HepG2 (cell line): Measurements from ENCODE around the gene COQ7. TPM values are rescaled to one million over a fixed set of nuclear protein-coding genes. Genes with fewer than 3 reads are reported as not detected.

ENCODE experiments used
- ATM ChIP-seq: fragments of 450-650 bp; IDR thresholded peaks from 2 replicates; pipeline ENCODE4 v1.7.1; 2017; ENCODE audit warnings: mild to moderate bottlenecking, borderline replicate concordance
- CCDC6 ChIP-seq: sonication (generic); formaldehyde crosslinking; IDR thresholded peaks from 2 replicates; pipeline ENCODE4 v1.8.1; 2022; ENCODE audit warnings: mild to moderate bottlenecking, missing genetic modification reagents, moderate library complexity
- CREB3 ChIP-seq: sonication (generic); formaldehyde crosslinking; IDR thresholded peaks from 2 replicates; pipeline ENCODE4 v1.5.0; 2020; ENCODE audit warnings: missing genetic modification reagents
- ELF3 ChIP-seq: IDR thresholded peaks from 2 replicates; pipeline ENCODE4 v1.6.1; 2016; ENCODE audit warnings: missing genetic modification reagents, missing compliant biosample characterization
- FLYWCH1 ChIP-seq: sonication (generic); formaldehyde crosslinking; IDR thresholded peaks from 2 replicates; pipeline ENCODE4 v1.8.1; 2023; ENCODE audit warnings: mild to moderate bottlenecking, missing genetic modification reagents
- FOXO1 ChIP-seq: sonication (generic); formaldehyde crosslinking; IDR thresholded peaks from 2 replicates; pipeline ENCODE4 v1.4.0; 2020; ENCODE audit warnings: missing genetic modification reagents
- FOXP1 ChIP-seq, 2 experiments: fragments of 450-650 bp in 1 of 2; IDR thresholded peaks; 2 replicates each; pipeline ENCODE4 v1.6.1; 2017 to 2018; ENCODE audit warnings: antibody characterized with exemption in 1 of 2
- GATA4 ChIP-seq: sonication (generic); IDR thresholded peaks from 2 replicates; pipeline ENCODE4 v1.6.1; 2016; ENCODE audit warnings: antibody characterized with exemption, low read depth, borderline replicate concordance
- LRRFIP1 ChIP-seq: sonication (generic); formaldehyde crosslinking; conservative IDR thresholded peaks from 2 replicates; pipeline ENCODE4 v1.4.0; 2020; ENCODE audit warnings: missing genetic modification reagents
- MYC ChIP-seq: sonication (generic); formaldehyde crosslinking; IDR thresholded peaks from 2 replicates; pipeline ENCODE4 v1.9.0; 2021; ENCODE audit warnings: missing genetic modification reagents, borderline replicate concordance
- NR3C1 ChIP-seq: sonication (generic); formaldehyde crosslinking; IDR thresholded peaks from 2 replicates; pipeline ENCODE4 v1.4.0; 2020; ENCODE audit warnings: missing genetic modification reagents
- PCBP2 ChIP-seq: fragments of 200-400 bp; formaldehyde crosslinking; optimal IDR thresholded peaks from 2 replicates; pipeline ENCODE3; 2018; ENCODE audit warnings: low read length, low read depth; ENCODE audit not compliant: poor library complexity, severe bottlenecking
- RXRB ChIP-seq: IDR thresholded peaks from 2 replicates; pipeline ENCODE4 v1.6.1; 2016; ENCODE audit warnings: borderline replicate concordance, missing genetic modification reagents, missing compliant biosample characterization
- TEAD3 ChIP-seq: optimal IDR thresholded peaks from 2 replicates; pipeline ENCODE3; 2016; ENCODE audit warnings: borderline replicate concordance
- USF2 ChIP-seq, 2 experiments: sonication (generic) in 1 of 2; formaldehyde crosslinking in 1 of 2; IDR thresholded peaks; 2 replicates each; pipeline versions ENCODE4 v1.5.1 to v1.6.1; 2011 to 2020; ENCODE audit warnings: borderline replicate concordance in 1 of 2, low read depth in 1 of 2, low read length in 1 of 2, mild to moderate bottlenecking in 1 of 2, missing genetic modification reagents in 1 of 2, moderate library complexity in 1 of 2
- ZBTB43 ChIP-seq: sonication (generic); formaldehyde crosslinking; conservative IDR thresholded peaks from 2 replicates; pipeline ENCODE4 v1.4.0; 2020; ENCODE audit warnings: missing genetic modification reagents
- ZBTB44 ChIP-seq: sonication (generic); formaldehyde crosslinking; IDR thresholded peaks from 2 replicates; pipeline ENCODE4 v1.4.0; 2020; ENCODE audit warnings: missing genetic modification reagents
- ZNF362 ChIP-seq: sonication (generic); formaldehyde crosslinking; IDR thresholded peaks from 2 replicates; pipeline ENCODE4 v1.4.0; 2020; ENCODE audit warnings: missing genetic modification reagents, mild to moderate bottlenecking, borderline replicate concordance
- polyA plus RNA-seq, 8 experiments: library from polyadenylated mRNA; depleted of rRNA in 3 of 8; stranded (reverse) in 7 of 8; unstranded in 1 of 8; fragments of >200 nt; fragmentation: Illumina TruSeq in 4 of 8; extraction: Trizol in 4 of 8; gene quantifications; 2 replicates each; pipeline versions ENCODE4 v1.2.1 to v1.2.3, GENCODE V29; 2011 to 2016; ENCODE audit warnings: low read depth in 4 of 8, missing spikeins in 1 of 8, mixed read lengths in 1 of 8; ENCODE audit not compliant: insufficient read depth in 1 of 8
- total RNA-seq, 5 experiments: library from RNA; depleted of rRNA; stranded (reverse); fragments of >200 nt; fragmentation: Illumina TruSeq; extraction: Trizol; gene quantifications; 2 replicates each; pipeline ENCODE4 v1.2.3, GENCODE V29; 2016; ENCODE audit warnings: low read depth in 1 of 5

The COQ7 gene
- total and polyA plus RNA-seq, 2 of the 13 experiments (the other 11 are each of a cell fraction or from before 2014, with no cell fraction given) = 20.1 to 45.7 TPM

GRCh38 chr16:19113577-19114358 lies 46.4 kb downstream of the COQ7 start, which contains the start of gene ITPRIPL2 (continued):
- TF ChIP-seq ZBTB43 (CRISPR knock-in tag) = no peak; the same call in 1 of the 2 replicates
- no peak; the same call in 1 of the 2 replicates for TF ChIP-seq FOXO1 (CRISPR knock-in tag)
- TF ChIP-seq LRRFIP1 = no peak
- peak; percentile 19; the same call in 1 of the 2 replicates for TF ChIP-seq ZBTB44 (CRISPR knock-in tag)
- no peak for TF ChIP-seq FOXP1 (IDR thresholded peaks at IDR 0.05)
- TF ChIP-seq FOXP1 (CRISPR knock-in tag; IDR thresholded peaks at IDR 0.05) = no peak
- 0 out of 2 replicates have a peak, but pooled peaks have one; percentile 21 for TF ChIP-seq CREB3
- peak; percentile 73 for TF ChIP-seq MYC (CRISPR knock-in tag)
- TF ChIP-seq ZNF362 (CRISPR knock-in tag) = peak; percentile 46; the same call in 1 of the 2 replicates
- no peak for TF ChIP-seq NR3C1 (CRISPR knock-in tag)
- TF ChIP-seq ATM = no peak
- no peak for TF ChIP-seq USF2 (IDR thresholded peaks at IDR 0.05; ENCODE audit: low read depth, low read length)
- peak; percentile 48; the same call in 1 of the 2 replicates for TF ChIP-seq USF2 (CRISPR knock-in tag; IDR thresholded peaks at IDR 0.05; ENCODE audit: borderline replicate concordance)
- peak; percentile 58 for TF ChIP-seq CCDC6 (CRISPR knock-in tag)
- peak; percentile 48 for TF ChIP-seq TEAD3
- TF ChIP-seq PCBP2 = no peak
- TF ChIP-seq GATA4 = peak; percentile 30; the same call in 1 of the 2 replicates
- no peak for TF ChIP-seq FLYWCH1
- TF ChIP-seq RXRB (CRISPR knock-in tag) = peak; percentile 15
- peak; percentile 52; the same call in 1 of the 2 replicates for TF ChIP-seq ELF3 (CRISPR knock-in tag)
